Measurements from ENCODE around the gene SEMA6A.

The SEMA6A gene

DNA sequence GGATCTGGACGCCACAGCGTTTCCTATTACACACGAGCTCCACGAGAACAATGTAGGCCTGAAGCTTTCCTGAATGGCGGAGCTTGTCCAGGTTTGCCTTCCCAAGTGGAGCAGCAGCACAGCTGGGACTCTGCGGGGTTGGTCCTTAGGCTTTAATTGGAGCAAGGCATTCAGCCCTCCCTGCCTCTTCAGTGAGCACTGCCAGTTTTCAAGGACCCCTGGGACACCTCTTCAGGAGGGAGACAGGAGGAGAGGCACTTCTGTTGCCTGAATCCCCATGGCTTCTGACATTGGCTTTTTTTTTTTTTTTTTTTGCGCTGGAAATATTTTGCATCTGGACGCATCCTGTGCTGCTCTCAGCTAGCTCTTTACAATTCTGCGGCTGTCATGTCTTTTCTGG lies 179.4 kb downstream of the SEMA6A start (continued):
- TF ChIP-seq TCF4 (CRISPR knock-in tag; IDR thresholded peaks at IDR 0.05; ENCODE audit: borderline replicate concordance): no peak
- no peak for TF ChIP-seq ZFP3 (CRISPR knock-in tag; IDR thresholded peaks at IDR 0.05)

DNA sequence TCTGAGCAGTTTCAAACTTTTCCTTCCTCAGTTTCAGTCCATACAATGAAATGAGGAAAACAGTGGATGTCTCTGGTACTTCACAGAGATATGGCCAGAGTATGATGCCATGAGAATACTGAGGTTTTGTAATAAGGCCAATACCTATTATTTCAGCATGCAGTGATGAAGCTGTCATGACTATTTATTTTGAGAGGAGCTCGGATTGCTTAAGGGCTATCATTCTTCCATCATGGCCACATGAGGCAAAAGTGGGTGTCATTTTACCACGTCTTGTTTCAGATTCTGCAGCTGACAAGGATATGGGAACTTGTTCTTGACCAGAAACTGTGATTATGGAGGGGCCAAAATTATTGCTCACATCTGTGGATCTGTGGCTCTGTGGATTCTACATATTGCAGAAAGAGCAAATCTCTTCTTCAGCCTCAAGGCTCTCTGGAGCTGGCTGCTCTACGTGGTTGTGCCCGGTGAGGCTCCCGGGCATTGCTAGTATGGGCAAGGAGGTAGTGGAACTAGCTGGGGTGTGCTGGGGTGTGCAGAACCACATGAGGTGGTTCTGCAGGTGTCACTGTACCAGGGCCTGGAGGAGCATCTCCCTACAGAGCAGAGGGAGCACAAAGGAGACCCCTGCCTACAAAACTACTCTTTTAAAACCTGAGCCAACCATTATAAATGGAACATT lies 180.3 kb downstream of the SEMA6A start:
- no peak for TF ChIP-seq GLIS3 (CRISPR knock-in tag; IDR thresholded peaks at IDR 0.05)
- TF ChIP-seq SNAI2 (CRISPR knock-in tag; IDR thresholded peaks at IDR 0.05): no peak
- no peak for TF ChIP-seq ISL1 (CRISPR knock-in tag; IDR thresholded peaks at IDR 0.05)
- TF ChIP-seq ZFP30 (CRISPR knock-in tag; IDR thresholded peaks at IDR 0.05): no peak
- TF ChIP-seq, protein P1, sequence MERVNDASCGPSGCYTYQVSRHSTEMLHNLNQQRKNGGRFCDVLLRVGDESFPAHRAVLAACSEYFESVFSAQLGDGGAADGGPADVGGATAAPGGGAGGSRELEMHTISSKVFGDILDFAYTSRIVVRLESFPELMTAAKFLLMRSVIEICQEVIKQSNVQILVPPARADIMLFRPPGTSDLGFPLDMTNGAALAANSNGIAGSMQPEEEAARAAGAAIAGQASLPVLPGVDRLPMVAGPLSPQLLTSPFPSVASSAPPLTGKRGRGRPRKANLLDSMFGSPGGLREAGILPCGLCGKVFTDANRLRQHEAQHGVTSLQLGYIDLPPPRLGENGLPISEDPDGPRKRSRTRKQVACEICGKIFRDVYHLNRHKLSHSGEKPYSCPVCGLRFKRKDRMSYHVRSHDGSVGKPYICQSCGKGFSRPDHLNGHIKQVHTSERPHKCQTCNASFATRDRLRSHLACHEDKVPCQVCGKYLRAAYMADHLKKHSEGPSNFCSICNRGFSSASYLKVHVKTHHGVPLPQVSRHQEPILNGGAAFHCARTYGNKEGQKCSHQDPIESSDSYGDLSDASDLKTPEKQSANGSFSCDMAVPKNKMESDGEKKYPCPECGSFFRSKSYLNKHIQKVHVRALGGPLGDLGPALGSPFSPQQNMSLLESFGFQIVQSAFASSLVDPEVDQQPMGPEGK (CRISPR knock-in tag; IDR thresholded peaks at IDR 0.05; ENCODE audit: borderline replicate concordance): no peak
- no peak for TF ChIP-seq RARB (CRISPR knock-in tag; IDR thresholded peaks at IDR 0.05)
- no peak for TF ChIP-seq ZNF8 (CRISPR knock-in tag; IDR thresholded peaks at IDR 0.05)
- TF ChIP-seq BACH2 (CRISPR knock-in tag; IDR thresholded peaks at IDR 0.05; ENCODE audit: borderline replicate concordance): no peak
- no peak for ATAC-seq
